Panc1 (cell line): ENCODE data around the gene SMG1.
A peak's percentile ranks its signal among the peaks of the same experiment; 100 is the strongest.

Source experiments
- POLR2AphosphoS5 ChIP-seq: IDR thresholded peaks from 2 replicates; pipeline ENCODE4 v1.6.1; 2012; ENCODE audit warnings: mild to moderate bottlenecking, low read depth, low read length, moderate library complexity
- TCF7L2 ChIP-seq: IDR thresholded peaks from 2 replicates; pipeline ENCODE4 v1.6.1; 2011; ENCODE audit warnings: mild to moderate bottlenecking, low read depth, low read length, inconsistent platforms
- TF ChIP-seq, protein P1 (sequence below): fragments of 450-650 bp; IDR thresholded peaks from 2 replicates; pipeline ENCODE4 v1.5.1; 2017; ENCODE audit warnings: mild to moderate bottlenecking
- TF ChIP-seq, protein P2 (sequence below), 2 experiments: IDR thresholded peaks; 2 replicates each; pipeline ENCODE4 v1.6.1; 2011 to 2012; ENCODE audit warnings: low read depth in 2 of 2, control low read depth in 1 of 2, low read length in 1 of 2, mild to moderate bottlenecking in 1 of 2, moderate library complexity in 1 of 2; ENCODE audit not compliant: insufficient read depth in 1 of 2

DNA sequence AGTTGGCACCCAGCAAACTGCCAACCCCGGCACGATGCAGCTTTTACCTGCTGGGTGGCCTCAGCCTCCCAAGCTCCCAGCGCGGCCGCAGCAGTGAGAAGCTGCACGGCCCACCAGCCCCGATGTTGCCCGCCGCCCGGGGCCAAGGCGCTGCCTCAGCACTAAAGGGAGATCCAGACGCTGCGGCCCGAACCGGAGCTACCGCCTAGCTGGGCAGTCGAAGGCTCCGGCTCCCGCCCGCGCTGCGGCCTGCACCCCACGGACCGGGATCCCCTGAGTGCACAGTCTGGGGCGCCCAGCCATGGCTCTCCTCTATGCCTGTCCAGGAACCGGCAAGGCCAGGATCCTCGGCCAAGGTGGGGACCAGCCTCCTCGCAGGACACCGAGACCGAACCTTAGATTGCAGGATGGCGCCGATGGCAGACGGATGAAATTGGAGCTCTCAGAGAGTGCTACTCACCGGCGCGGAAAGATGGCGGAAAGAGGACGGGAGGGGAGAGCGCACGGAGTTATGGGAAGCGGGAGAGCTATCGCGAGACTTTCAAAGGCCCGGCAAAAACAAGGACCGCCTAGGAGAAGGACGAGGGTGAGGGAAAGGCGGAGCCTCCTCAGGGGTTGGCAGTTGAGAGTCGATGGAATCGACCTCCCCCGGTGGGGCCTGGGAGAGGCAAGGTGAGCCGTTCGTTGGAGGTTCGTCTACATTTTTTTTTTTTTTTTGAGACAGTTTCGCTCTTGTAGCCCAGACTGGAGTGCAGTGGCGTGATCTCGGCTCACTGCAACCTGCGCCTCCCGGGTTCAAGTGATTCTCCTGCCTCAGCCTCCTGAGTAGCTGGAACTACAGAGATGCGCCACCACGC lies 136.1 kb downstream of the SMG1 start, which contains the start of gene RPS15A:
- TF ChIP-seq, protein P1, sequence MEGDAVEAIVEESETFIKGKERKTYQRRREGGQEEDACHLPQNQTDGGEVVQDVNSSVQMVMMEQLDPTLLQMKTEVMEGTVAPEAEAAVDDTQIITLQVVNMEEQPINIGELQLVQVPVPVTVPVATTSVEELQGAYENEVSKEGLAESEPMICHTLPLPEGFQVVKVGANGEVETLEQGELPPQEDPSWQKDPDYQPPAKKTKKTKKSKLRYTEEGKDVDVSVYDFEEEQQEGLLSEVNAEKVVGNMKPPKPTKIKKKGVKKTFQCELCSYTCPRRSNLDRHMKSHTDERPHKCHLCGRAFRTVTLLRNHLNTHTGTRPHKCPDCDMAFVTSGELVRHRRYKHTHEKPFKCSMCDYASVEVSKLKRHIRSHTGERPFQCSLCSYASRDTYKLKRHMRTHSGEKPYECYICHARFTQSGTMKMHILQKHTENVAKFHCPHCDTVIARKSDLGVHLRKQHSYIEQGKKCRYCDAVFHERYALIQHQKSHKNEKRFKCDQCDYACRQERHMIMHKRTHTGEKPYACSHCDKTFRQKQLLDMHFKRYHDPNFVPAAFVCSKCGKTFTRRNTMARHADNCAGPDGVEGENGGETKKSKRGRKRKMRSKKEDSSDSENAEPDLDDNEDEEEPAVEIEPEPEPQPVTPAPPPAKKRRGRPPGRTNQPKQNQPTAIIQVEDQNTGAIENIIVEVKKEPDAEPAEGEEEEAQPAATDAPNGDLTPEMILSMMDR = no peak
- TF ChIP-seq, protein P2, sequence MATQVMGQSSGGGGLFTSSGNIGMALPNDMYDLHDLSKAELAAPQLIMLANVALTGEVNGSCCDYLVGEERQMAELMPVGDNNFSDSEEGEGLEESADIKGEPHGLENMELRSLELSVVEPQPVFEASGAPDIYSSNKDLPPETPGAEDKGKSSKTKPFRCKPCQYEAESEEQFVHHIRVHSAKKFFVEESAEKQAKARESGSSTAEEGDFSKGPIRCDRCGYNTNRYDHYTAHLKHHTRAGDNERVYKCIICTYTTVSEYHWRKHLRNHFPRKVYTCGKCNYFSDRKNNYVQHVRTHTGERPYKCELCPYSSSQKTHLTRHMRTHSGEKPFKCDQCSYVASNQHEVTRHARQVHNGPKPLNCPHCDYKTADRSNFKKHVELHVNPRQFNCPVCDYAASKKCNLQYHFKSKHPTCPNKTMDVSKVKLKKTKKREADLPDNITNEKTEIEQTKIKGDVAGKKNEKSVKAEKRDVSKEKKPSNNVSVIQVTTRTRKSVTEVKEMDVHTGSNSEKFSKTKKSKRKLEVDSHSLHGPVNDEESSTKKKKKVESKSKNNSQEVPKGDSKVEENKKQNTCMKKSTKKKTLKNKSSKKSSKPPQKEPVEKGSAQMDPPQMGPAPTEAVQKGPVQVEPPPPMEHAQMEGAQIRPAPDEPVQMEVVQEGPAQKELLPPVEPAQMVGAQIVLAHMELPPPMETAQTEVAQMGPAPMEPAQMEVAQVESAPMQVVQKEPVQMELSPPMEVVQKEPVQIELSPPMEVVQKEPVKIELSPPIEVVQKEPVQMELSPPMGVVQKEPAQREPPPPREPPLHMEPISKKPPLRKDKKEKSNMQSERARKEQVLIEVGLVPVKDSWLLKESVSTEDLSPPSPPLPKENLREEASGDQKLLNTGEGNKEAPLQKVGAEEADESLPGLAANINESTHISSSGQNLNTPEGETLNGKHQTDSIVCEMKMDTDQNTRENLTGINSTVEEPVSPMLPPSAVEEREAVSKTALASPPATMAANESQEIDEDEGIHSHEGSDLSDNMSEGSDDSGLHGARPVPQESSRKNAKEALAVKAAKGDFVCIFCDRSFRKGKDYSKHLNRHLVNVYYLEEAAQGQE (IDR thresholded peaks at IDR 0.05; ENCODE audit: insufficient read depth in 1 of 2, low read depth in 2 of 2, low read length in 1 of 2) = peak in 1 of 2 experiments; percentile 67; a peak in 1 of 4 replicates
- peak; percentile 99 for TF ChIP-seq POLR2AphosphoS5
- peak; percentile 61; the same call in 1 of the 2 replicates for TF ChIP-seq TCF7L2
